Neural progenitor cell (in vitro differentiated cells): ENCODE results near the gene GLIS2. TPM values are rescaled to one million over a fixed set of nuclear protein-coding genes. Genes with fewer than 3 reads are reported as not detected.

Experiments used
- DNase-seq: peaks from one replicate; pipeline ENCODE4 v3.0.0-alpha.2; 2016; ENCODE audit warnings: low spot score
- H2AFZ ChIP-seq: fragments of 200-600 bp; sonication (generic); replicated peaks from 2 replicates; pipeline ENCODE4 v1.6.1; 2016; ENCODE audit warnings: antibody characterized with exemption
- H3F3A ChIP-seq: fragments of 200-600 bp; sonication (generic); 2 replicates; pipeline ENCODE4 v1.6.1; 2016; ENCODE audit warnings: antibody characterized with exemption, low read depth
- H3K27ac ChIP-seq: fragments of 200-600 bp; sonication (generic); 2 replicates; pipeline ENCODE4 v1.5.1; 2016; ENCODE audit warnings: mild to moderate bottlenecking
- H3K27me3 ChIP-seq: fragments of 200-600 bp; sonication (generic); 2 replicates; pipeline ENCODE4 v1.6.1; 2016; ENCODE audit warnings: mild to moderate bottlenecking, moderate library complexity
- H3K36me3 ChIP-seq: fragments of 200-600 bp; sonication (generic); 2 replicates; pipeline ENCODE4 v1.5.1; 2016
- H3K4me1 ChIP-seq: fragments of 200-600 bp; sonication (generic); 2 replicates; pipeline ENCODE4 v1.6.1; 2016; ENCODE audit warnings: mixed run types
- H3K4me2 ChIP-seq: fragments of 200-600 bp; sonication (generic); 2 replicates; pipeline ENCODE4 v1.6.1; 2016
- H3K4me3 ChIP-seq: fragments of 200-600 bp; sonication (generic); 2 replicates; pipeline ENCODE4 v1.5.1; 2016
- H3K79me2 ChIP-seq: fragments of 200-600 bp; sonication (generic); 2 replicates; pipeline ENCODE4 v1.6.1; 2016; ENCODE audit warnings: low read depth
- H3K9ac ChIP-seq: fragments of 200-600 bp; sonication (generic); 2 replicates; pipeline ENCODE4 v1.6.1; 2016
- H3K9me3 ChIP-seq: fragments of 200-600 bp; sonication (generic); 2 replicates; pipeline ENCODE4 v1.5.1; 2016; ENCODE audit warnings: low read depth
- H4K20me1 ChIP-seq: fragments of 200-600 bp; sonication (generic); 2 replicates; pipeline ENCODE4 v1.6.1; 2016; ENCODE audit warnings: low read depth
- H3K27ac Mint-ChIP-seq: 3 replicates; pipeline ENCODE4 v1.8.0; 2021; ENCODE audit warnings: mixed read lengths
- H3K27me3 Mint-ChIP-seq: 2 replicates; pipeline ENCODE4 v1.8.0; 2022; ENCODE audit warnings: low read depth, mild to moderate bottlenecking, inconsistent platforms, moderate library complexity, mixed read lengths; ENCODE audit not compliant: insufficient read depth
- H3K36me3 Mint-ChIP-seq: 3 replicates; pipeline ENCODE4 v1.8.0; 2021; ENCODE audit warnings: mixed read lengths
- H3K4me1 Mint-ChIP-seq: 3 replicates; pipeline ENCODE4 v1.8.0; 2021; ENCODE audit warnings: mixed read lengths
- H3K4me3 Mint-ChIP-seq: 3 replicates; pipeline ENCODE4 v1.8.0; 2021; ENCODE audit warnings: mild to moderate bottlenecking, moderate library complexity, mixed read lengths
- H3K9me3 Mint-ChIP-seq: 3 replicates; pipeline ENCODE4 v1.8.0; 2020; ENCODE audit warnings: mixed read lengths
- EZH2 ChIP-seq: fragments of 200-600 bp; sonication (generic); IDR thresholded peaks from 2 replicates; pipeline ENCODE4 v1.6.1; 2017; ENCODE audit warnings: antibody characterized with exemption, mild to moderate bottlenecking, moderate library complexity
- EZH2phosphoT487 ChIP-seq: fragments of 200-600 bp; sonication (generic); IDR thresholded peaks from 2 replicates; pipeline ENCODE4 v1.6.1; 2017; ENCODE audit warnings: antibody characterized with exemption
- total RNA-seq: library from RNA; depleted of rRNA; stranded (reverse); fragments of >200 nt; gene quantifications from 2 replicates; pipeline ENCODE4 v1.2.3, GENCODE V29; 2015; ENCODE audit warnings: low replicate concordance
- TF ChIP-seq, protein P1 (sequence below): fragments of 200-600 bp; sonication (generic); IDR thresholded peaks from 2 replicates; pipeline ENCODE4 v1.5.1; 2017; ENCODE audit warnings: antibody characterized with exemption, mild to moderate bottlenecking

The GLIS2 gene
- total RNA-seq, 1 donor from 2014 or later, result 0.15 TPM

DNA sequence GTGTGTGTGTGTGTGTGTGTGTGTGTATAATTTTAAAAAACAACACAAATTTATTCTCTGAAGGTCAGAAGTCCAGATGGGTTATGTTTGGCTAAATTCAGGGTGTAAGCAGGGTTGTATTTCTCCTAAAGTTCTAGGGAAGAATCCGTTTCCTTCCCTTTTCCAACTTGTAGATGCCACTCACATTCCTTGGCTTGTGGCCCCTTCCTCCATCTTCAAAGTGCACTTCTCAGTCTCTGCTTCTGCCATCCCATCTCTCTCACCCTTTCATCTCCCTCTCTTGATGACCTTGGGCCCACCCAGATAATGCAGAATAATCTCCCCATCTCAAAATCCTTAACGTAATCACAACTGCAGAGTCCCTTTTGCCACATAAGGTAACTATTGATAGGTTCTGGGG lies 35.2 kb upstream of the GLIS2 start:
- no peaks in the 10 kb centered on the region for H3K27me3 ChIP-seq
- H2AFZ ChIP-seq, result no peak overlapping the region
- no peaks in the 10 kb centered on the region for H3K79me2 ChIP-seq
- no peaks in the 10 kb centered on the region for H3K9me3 ChIP-seq
- no peak overlapping the region for H3K4me3 Mint-ChIP-seq
- no peak overlapping the region for H3K4me2 ChIP-seq
- H3K4me1 Mint-ChIP-seq, result peaks cover 8% of the 10 kb centered on the region
- H3F3A ChIP-seq, result peaks cover 7% of the 10 kb centered on the region
- no peak for TF ChIP-seq EZH2phosphoT487
- TF ChIP-seq, protein P1, sequence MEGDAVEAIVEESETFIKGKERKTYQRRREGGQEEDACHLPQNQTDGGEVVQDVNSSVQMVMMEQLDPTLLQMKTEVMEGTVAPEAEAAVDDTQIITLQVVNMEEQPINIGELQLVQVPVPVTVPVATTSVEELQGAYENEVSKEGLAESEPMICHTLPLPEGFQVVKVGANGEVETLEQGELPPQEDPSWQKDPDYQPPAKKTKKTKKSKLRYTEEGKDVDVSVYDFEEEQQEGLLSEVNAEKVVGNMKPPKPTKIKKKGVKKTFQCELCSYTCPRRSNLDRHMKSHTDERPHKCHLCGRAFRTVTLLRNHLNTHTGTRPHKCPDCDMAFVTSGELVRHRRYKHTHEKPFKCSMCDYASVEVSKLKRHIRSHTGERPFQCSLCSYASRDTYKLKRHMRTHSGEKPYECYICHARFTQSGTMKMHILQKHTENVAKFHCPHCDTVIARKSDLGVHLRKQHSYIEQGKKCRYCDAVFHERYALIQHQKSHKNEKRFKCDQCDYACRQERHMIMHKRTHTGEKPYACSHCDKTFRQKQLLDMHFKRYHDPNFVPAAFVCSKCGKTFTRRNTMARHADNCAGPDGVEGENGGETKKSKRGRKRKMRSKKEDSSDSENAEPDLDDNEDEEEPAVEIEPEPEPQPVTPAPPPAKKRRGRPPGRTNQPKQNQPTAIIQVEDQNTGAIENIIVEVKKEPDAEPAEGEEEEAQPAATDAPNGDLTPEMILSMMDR, result no peak
- TF ChIP-seq EZH2, result no peak
- H3K4me3 ChIP-seq, result no peak overlapping the region
- H3K27ac Mint-ChIP-seq, result no peak overlapping the region
- no peaks in the 10 kb centered on the region for H4K20me1 ChIP-seq
- no peak for DNase-seq
- no peaks in the 10 kb centered on the region for H3K36me3 ChIP-seq
- H3K27me3 Mint-ChIP-seq, result peaks cover 7% of the 10 kb centered on the region
- no peak overlapping the region for H3K9ac ChIP-seq
- no peak overlapping the region for H3K27ac ChIP-seq
- H3K9me3 Mint-ChIP-seq, result no peaks in the 10 kb centered on the region
- H3K36me3 Mint-ChIP-seq, result no peaks in the 10 kb centered on the region
- H3K4me1 ChIP-seq, result no peaks in the 10 kb centered on the region

DNA sequence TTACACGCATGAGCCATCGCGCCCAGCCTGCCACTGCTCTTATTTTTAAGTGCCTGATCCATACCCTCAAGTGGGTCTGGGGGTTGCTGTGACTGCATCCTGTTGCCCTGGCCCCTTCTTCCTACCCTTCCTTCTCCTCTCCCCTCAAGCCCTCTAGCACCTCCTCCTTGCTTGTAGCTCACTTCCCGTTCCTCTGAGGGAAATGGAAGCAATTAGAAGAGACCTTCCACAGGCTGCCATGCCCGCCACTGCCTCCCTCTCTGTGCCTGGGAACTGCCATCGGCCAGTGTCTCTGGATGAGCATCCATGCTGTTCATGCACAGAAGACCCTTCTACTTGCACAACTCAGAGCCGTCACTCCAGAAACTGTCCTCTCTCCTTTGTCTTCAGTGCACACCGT lies 32.4 kb upstream of the GLIS2 start:
- H3K9me3 Mint-ChIP-seq, result no peaks in the 10 kb centered on the region
- Histone ChIP-seq H3K4me1 (no peaks in the 10 kb centered on the region), H3K36me3 (no peaks in the 10 kb centered on the region), H3F3A (peaks cover 4% of the 10 kb centered on the region), H3K4me2 (no peak overlapping the region), H3K4me3 (no peak overlapping the region), H3K9ac (no peak overlapping the region), H4K20me1 (no peaks in the 10 kb centered on the region), H3K9me3 (no peaks in the 10 kb centered on the region), H2AFZ (no peak overlapping the region), H3K27ac (no peak overlapping the region), H3K27me3 (no peaks in the 10 kb centered on the region), H3K79me2 (no peaks in the 10 kb centered on the region)
- TF ChIP-seq EZH2phosphoT487, result no peak
- TF ChIP-seq EZH2, result no peak
- TF ChIP-seq, protein P1, result no peak
- peak overlapping the region; percentile 7 for H3K4me3 Mint-ChIP-seq
- H3K4me1 Mint-ChIP-seq, result peaks cover 16% of the 10 kb centered on the region
- no peaks in the 10 kb centered on the region for H3K36me3 Mint-ChIP-seq
- H3K27ac Mint-ChIP-seq, result peak overlapping the region; percentile 43
- peaks cover 11% of the 10 kb centered on the region for H3K27me3 Mint-ChIP-seq
- no peak for DNase-seq

DNA sequence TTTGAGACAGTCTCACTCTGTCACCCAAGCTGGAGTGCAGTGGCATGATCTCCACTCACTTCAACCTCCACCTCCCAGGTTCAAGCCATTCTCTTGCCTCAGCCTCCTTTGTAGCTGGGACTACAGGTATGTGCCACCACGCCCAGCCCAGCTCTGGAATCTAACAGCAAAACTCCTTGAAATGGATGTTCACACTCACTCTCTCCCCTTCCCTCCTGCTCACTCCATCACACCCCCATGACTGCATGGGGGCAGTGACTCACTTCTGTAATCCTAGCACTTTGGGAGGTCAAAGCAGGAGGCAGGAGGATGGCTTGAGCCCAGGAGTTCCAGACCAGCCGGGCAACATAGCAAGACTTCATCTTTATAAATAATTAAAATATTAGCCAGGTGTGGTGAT lies 31.9 kb upstream of the GLIS2 start:
- Mint-ChIP-seq H3K27ac (peak overlapping the region; percentile 43), H3K4me1 (peaks cover 19% of the 10 kb centered on the region), H3K9me3 (no peaks in the 10 kb centered on the region), H3K36me3 (no peaks in the 10 kb centered on the region), H3K4me3 (no peak overlapping the region), H3K27me3 (peaks cover 13% of the 10 kb centered on the region)
- no peak overlapping the region for H3K4me2 ChIP-seq
- no peaks in the 10 kb centered on the region for H3K27me3 ChIP-seq
- no peaks in the 10 kb centered on the region for H3K4me1 ChIP-seq
- peaks cover 3% of the 10 kb centered on the region for H3F3A ChIP-seq
- no peaks in the 10 kb centered on the region for H3K36me3 ChIP-seq
- no peak for DNase-seq
- TF ChIP-seq EZH2phosphoT487 (no peak), EZH2 (no peak)
- TF ChIP-seq, protein P1, result no peak
- no peak overlapping the region for H2AFZ ChIP-seq
- no peak overlapping the region for H3K27ac ChIP-seq
- H3K9me3 ChIP-seq, result no peaks in the 10 kb centered on the region
- no peaks in the 10 kb centered on the region for H4K20me1 ChIP-seq
- no peak overlapping the region for H3K9ac ChIP-seq
- no peak overlapping the region for H3K4me3 ChIP-seq
- H3K79me2 ChIP-seq, result no peaks in the 10 kb centered on the region
